Skeletal muscle tissue (tissue), 4 donors: ENCODE results near the gene CDH12. TPM values are rescaled to one million over a fixed set of nuclear protein-coding genes. Genes with fewer than 3 reads are reported as not detected.
"Not testable (repeated sequence)": the region's sequence is repeated elsewhere in the genome, so short reads cannot be mapped to it uniquely, and the experiment has no call there.

ENCODE experiments used
- H3K27ac ChIP-seq: one replicate; pipeline ENCODE4 v1.7.0; 2013; ENCODE audit warnings: mild to moderate bottlenecking, low read depth, low read length, inconsistent platforms
- H3K27me3 ChIP-seq, 3 donors: one replicate each; pipeline ENCODE4 v1.7.0; 2013; ENCODE audit warnings: low read length in 3 of 3; ENCODE audit not compliant: control insufficient read depth in 3 of 3, insufficient read depth in 3 of 3
- H3K36me3 ChIP-seq, 3 donors: one replicate each; pipeline ENCODE4 v1.7.0; 2013; ENCODE audit warnings: low read length in 3 of 3; ENCODE audit not compliant: control insufficient read depth in 3 of 3, insufficient read depth in 3 of 3
- H3K4me1 ChIP-seq, 3 donors: one replicate each; pipeline ENCODE4 v1.7.0; 2013; ENCODE audit warnings: low read length in 3 of 3, mild to moderate bottlenecking in 3 of 3; ENCODE audit not compliant: control insufficient read depth in 3 of 3, insufficient read depth in 3 of 3
- H3K4me3 ChIP-seq, 3 donors: one replicate each; pipeline ENCODE4 v1.7.0; 2013; ENCODE audit warnings: low read length in 3 of 3
- H3K9ac ChIP-seq, 3 donors: one replicate each; pipeline ENCODE4 v1.7.0; 2013; ENCODE audit warnings: low read length in 3 of 3, mild to moderate bottlenecking in 3 of 3, moderate library complexity in 2 of 3, low read depth in 1 of 3
- H3K9me3 ChIP-seq, 3 donors: one replicate each; pipeline ENCODE4 v1.7.0; 2013; ENCODE audit warnings: low read length in 3 of 3; ENCODE audit not compliant: control insufficient read depth in 3 of 3
- total RNA-seq: library from RNA; depleted of rRNA; stranded (reverse); fragments of >200 nt; gene quantifications from one replicate; pipeline ENCODE4 v1.2.3, GENCODE V29; 2014
- donor health status: Osteomylitis.

CDH12 gene
- total RNA-seq, 1 donor from 2014 or later = 1.6 TPM

GRCh38 chr5:22001097-22001496 lies 852.0 kb downstream of the CDH12 start:
- H3K4me3 ChIP-seq, H3K9me3 ChIP-seq, H3K4me1 ChIP-seq, H3K36me3 ChIP-seq, H3K9ac ChIP-seq, H3K27me3 ChIP-seq, H3K27ac ChIP-seq: not testable (repeated sequence)

- not testable (repeated sequence) for H3K27me3 ChIP-seq, H3K27ac ChIP-seq, H3K9ac ChIP-seq, H3K4me3 ChIP-seq, H3K9me3 ChIP-seq, H3K36me3 ChIP-seq, H3K4me1 ChIP-seq
Observed at GRCh38 chr5:21985799-21986198, 867.3 kb downstream of the CDH12 start.

GRCh38 chr5:21951571-21951970 lies 901.6 kb downstream of the CDH12 start:
- H3K36me3 ChIP-seq, H3K4me3 ChIP-seq, H3K27me3 ChIP-seq: not testable (repeated sequence)

GRCh38 chr5:21931116-21931515 lies 922.0 kb downstream of the CDH12 start:
- H3K27me3 ChIP-seq = no peaks in the 10 kb centered on the region
- no peaks in the 10 kb centered on the region for H3K4me1 ChIP-seq
- H3K4me3 ChIP-seq = no peak overlapping the region
- H3K9me3 ChIP-seq = no peaks in the 10 kb centered on the region
- H3K36me3 ChIP-seq = no peaks in the 10 kb centered on the region
- H3K9ac ChIP-seq = no peak overlapping the region
- no peak overlapping the region for H3K27ac ChIP-seq

More at GRCh38 chr5:21951571-21951970, 901.6 kb downstream of the CDH12 start:
- not testable (repeated sequence) for H3K4me1 ChIP-seq, H3K9me3 ChIP-seq, H3K9ac ChIP-seq, H3K27ac ChIP-seq

GRCh38 chr5:21919414-21920022 lies 933.6 kb downstream of the CDH12 start:
- Histone ChIP-seq H3K9me3 (no peaks in the 10 kb centered on the region), H3K27ac (no peak overlapping the region), H3K36me3 (no peaks in the 10 kb centered on the region), H3K4me1 (no peaks in the 10 kb centered on the region), H3K4me3 (no peak overlapping the region), H3K9ac (no peak overlapping the region), H3K27me3 (no peaks in the 10 kb centered on the region)

GRCh38 chr5:21918451-21918850 lies 934.7 kb downstream of the CDH12 start:
- Histone ChIP-seq H3K9me3 (no peaks in the 10 kb centered on the region), H3K27me3 (no peaks in the 10 kb centered on the region), H3K4me3 (no peak overlapping the region), H3K4me1 (no peaks in the 10 kb centered on the region), H3K36me3 (no peaks in the 10 kb centered on the region), H3K27ac (no peak overlapping the region), H3K9ac (no peak overlapping the region)

GRCh38 chr5:21910731-21911130 lies 942.4 kb downstream of the CDH12 start:
- no peaks in the 10 kb centered on the region for H3K27me3 ChIP-seq
- H3K4me3 ChIP-seq = no peak overlapping the region
- no peak overlapping the region for H3K27ac ChIP-seq
- no peaks in the 10 kb centered on the region for H3K9me3 ChIP-seq
- no peaks in the 10 kb centered on the region for H3K36me3 ChIP-seq
- no peaks in the 10 kb centered on the region for H3K4me1 ChIP-seq
- H3K9ac ChIP-seq = no peak overlapping the region

GRCh38 chr5:21895766-21896350 lies 957.3 kb downstream of the CDH12 start:
- no peaks in the 10 kb centered on the region for H3K4me1 ChIP-seq
- H3K27ac ChIP-seq = no peak overlapping the region
- no peak overlapping the region for H3K4me3 ChIP-seq
- no peak overlapping the region for H3K9ac ChIP-seq
- no peaks in the 10 kb centered on the region for H3K9me3 ChIP-seq
- no peaks in the 10 kb centered on the region for H3K27me3 ChIP-seq
- H3K36me3 ChIP-seq = no peaks in the 10 kb centered on the region

- Histone ChIP-seq H3K27me3 (no peaks in the 10 kb centered on the region), H3K4me1 (no peaks in the 10 kb centered on the region), H3K9ac (no peak overlapping the region), H3K9me3 (no peaks in the 10 kb centered on the region), H3K4me3 (no peak overlapping the region), H3K27ac (no peak overlapping the region), H3K36me3 (no peaks in the 10 kb centered on the region)
Observed at GRCh38 chr5:21893161-21893560, 960.0 kb downstream of the CDH12 start.

- Histone ChIP-seq H3K9me3 (no peaks in the 10 kb centered on the region), H3K4me3 (no peak overlapping the region), H3K27ac (no peak overlapping the region), H3K27me3 (no peaks in the 10 kb centered on the region), H3K4me1 (no peaks in the 10 kb centered on the region), H3K9ac (no peak overlapping the region), H3K36me3 (no peaks in the 10 kb centered on the region)
Observed at GRCh38 chr5:21889581-21889980, 963.6 kb downstream of the CDH12 start.
